GM19452 (cell line): ENCODE measurements around the gene PLXNB3.
"Not testable (repeated sequence)": the region's sequence is repeated elsewhere in the genome, so short reads cannot be mapped to it uniquely, and the experiment has no call there.

Experiments used
- ATAC-seq: cut with Tn5 transposase; IDR thresholded peaks from one replicate; pipeline ENCODE4 v1.9.1; 2021; ENCODE audit not compliant: unreplicated experiment

Gene PLXNB3

DNA sequence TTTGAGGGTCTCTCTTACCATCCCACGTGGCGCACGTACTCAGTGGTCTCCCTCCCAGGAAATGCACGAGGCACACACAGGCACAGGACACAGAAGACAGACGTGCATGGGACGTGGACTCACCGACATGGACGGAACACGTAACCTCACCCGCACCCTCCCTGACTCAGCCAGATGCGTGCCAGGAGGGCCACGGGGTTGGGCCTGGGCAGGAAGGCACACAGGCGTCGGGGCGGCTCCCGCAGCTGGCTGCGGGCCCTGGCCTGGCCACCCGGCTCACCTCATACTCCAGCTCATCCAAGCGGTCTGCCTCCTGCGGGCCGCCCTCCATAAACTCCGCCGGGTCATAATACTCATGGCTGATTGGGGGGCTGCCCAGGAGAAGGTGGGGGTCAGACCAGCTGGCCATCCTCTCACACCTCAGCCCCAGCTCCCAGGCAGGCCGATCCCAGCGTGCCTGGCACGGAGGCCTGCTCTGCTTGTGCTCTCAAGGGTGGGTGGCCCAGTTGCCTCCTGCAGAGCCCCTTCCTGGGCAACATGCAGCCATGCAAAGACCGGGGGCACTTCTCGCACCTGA lies 43.0 kb downstream of the PLXNB3 start:
- no peak for ATAC-seq

DNA sequence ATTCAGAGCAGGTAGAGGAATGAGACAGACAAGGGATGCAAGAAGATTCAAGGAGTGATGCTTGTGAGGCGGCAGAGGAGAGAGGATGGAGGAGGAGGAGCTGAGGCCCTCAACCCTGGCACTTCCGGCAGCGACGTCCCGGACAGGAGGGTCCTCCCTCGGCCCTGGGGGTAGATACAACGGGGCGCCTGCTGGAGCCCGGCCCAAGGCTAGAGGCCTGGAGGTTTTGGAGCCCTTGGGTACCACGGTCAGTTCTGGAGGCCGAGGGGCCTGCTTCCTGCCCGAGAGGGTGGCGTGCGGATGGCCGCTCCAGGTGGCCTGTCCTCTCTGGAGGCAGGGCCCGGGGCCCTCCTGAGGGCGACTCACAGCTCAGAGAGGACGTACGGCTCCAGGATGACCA lies 43.9 kb downstream of the PLXNB3 start:
- no peak for ATAC-seq

DNA sequence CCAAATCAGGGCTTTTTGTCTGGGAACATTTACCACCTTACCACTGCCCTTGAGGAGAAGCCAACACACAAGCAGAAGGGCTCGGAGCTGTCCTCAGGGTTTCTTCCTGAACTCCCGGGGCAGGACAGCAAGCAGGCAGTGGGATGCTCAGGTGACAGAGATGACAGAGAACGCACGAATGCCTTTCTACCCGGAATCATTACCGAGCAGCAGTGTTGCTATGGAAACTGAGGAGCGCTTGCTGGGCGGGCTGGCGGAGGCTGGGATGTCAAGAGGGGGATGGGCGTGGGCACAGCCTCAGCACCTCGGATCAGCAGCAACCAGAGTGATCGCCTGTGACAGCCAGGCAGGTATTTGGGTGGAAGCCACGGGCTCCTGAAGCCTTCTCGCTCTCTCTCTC lies 48.2 kb downstream of the PLXNB3 start:
- no peak for ATAC-seq

DNA sequence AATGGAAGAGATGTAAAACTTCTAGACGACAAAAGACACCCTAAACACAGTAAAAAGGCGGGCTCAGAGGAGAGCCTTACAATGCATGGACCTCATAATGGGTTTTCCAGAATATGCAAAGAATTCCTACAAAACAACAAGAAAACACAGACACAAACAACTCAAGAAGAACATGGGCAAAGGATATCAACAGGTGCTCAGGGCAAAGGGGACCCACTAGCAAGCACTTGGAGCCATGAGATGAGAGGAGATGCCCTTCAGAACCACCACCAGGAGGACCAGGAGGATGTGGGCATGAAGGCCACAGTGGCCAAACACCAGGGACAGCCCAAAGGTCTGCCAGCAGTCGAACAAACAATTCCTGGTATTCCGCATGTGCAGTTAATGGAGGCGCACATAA lies 49.1 kb downstream of the PLXNB3 start:
- ATAC-seq, result no peak

- no peak for ATAC-seq
These were observed 50.7 kb downstream of the PLXNB3 start for GRCh38 chrX:153814591-153815315.

- no peak for ATAC-seq
These were observed 53.0 kb downstream of the PLXNB3 start for GRCh38 chrX:153816831-153817690.

DNA sequence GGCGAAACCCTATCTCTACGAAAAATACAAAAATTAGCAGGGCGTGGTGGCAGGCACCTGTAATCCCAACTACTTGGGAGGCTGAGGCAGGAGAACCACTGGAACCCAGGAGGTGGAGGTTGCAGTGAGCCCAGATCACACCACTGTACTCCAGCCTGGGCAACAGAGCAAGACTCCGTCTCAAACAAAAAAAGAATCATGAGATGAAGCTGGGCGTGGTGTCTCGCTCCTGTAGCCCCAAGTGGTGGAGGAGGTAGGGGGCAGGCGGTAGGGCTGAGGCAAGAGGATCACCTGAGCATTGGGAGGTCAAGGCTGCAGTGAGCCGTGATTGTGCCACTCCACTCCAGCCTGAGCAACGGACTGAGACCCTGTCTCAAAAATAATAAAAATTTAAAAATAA lies 54.0 kb downstream of the PLXNB3 start:
- not testable (repeated sequence) for ATAC-seq

- ATAC-seq, result no peak
These were observed 54.7 kb downstream of the PLXNB3 start for GRCh38 chrX:153818571-153819383.

DNA sequence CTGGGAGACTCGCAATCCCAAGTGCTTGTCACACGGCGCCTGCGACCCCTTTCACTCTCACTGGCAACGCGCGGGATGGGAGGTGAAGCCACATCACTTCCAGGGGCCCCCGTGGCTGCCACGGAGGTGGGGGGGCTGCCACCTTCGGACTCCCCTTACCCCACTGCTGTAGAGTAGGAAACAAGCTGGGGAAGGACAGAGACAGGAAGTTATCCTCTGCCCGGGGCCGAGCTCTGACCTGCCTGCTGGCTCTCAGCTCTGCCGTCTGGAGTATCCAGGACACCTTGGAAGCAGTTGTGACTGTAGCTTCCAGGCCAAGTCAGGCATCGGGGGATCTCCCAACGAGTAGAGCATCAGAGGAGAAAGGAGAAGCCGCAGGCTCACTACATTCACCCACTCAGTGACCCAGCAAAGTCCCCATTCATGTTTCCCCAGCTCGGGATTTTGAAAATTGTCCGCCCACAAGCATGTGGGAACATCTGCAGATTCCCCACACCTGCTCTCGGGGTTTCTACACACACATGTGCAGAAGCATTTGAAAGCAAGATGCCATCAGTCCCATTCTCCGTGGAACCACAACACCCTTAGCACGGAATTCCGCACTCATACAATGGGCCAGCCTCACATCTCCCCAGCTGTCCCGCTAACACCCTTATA lies 55.5 kb downstream of the PLXNB3 start:
- ATAC-seq, result no peak

DNA sequence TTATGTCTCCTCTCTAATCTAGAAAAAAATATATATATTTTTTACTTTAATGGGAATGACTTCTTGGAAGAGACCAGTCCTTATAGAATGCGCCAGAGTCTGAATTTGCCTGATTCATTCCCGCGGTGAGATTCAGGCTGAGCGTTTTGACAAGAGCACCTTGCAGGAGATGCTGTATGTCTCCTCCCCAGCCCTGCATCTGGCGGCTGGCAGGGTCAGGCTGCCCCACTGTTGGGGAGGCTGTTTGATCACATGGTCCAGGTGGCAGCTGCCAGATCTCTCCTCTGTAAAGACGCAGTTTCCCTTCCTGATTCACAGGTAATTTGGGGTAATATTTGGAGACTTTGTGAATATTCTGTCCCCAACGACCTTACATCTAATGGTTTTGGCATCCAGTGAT lies 56.6 kb downstream of the PLXNB3 start:
- ATAC-seq, result no peak

DNA sequence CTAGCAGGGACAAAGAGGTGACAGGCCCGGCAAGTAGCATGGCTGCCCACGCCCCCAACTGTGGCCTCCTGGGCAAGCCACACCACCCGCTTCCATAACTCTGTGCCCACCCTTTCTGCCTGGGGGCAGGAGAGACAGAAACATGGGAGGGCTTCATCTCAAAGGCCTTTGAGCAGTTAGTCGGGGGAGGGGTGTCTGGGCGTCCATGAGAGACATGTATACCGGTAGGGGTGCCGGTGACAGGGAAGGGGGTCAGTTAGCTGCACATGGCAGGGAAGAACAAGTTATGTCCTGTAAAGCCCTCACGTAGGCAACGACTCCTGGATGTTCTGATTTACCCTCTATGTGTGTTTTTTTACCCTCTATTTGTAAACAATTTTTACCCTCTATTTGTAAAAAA lies 57.0 kb downstream of the PLXNB3 start:
- no peak for ATAC-seq

DNA sequence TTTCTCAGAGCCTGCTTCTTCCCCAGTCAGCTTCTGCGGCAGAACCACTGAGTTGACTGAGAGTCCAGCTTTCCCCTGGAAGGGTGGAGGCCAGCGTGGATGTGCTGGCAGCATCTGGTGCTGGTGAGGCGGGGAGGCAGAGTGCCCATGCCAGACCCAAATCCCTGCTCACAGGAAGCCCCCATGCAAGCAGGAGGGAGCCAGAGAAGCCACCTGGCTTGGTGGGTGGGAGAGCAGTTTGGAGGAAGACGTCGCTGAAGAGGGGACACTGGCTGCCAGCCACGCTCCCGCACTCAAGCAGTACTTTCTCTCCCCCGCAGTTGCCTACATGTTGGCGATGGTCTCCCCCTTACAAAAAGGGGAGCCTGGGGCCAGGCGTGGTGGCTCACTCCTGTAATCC lies 60.3 kb downstream of the PLXNB3 start:
- ATAC-seq, result no peak

DNA sequence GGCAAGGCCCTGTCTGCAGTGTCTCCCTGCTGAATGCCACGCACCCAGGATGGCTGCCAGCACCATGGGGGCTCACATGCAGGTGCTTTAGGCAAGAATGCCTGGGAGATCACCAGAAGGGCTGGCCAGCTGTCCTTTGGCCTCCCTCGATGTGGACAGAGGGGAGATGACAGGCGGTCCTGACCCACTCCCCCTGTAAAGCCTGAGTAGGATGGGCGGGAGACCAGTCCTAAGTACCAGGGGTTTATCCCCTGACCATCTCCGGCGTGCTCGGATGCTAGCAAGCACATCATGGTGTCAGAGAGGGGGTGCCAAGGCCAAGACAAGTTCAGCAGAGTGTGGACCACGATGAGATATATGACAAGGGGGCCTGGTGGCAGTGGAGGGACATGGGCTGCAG lies 61.0 kb downstream of the PLXNB3 start:
- ATAC-seq, result no peak
